Myocyte (in vitro differentiated cells): ENCODE results near the gene NRP1. TPM values are rescaled to one million over a fixed set of nuclear protein-coding genes. Genes with fewer than 3 reads are reported as not detected.

Experiments
- DNase-seq: peaks from one replicate; pipeline ENCODE4 v3.0.0-alpha.2; 2012; ENCODE audit warnings: low read depth
- total RNA-seq: library from RNA; depleted of rRNA; stranded (reverse); fragments of >200 nt; gene quantifications from 2 replicates; pipeline ENCODE4 v1.2.3, GENCODE V29; 2014

The NRP1 gene
- total RNA-seq, 1 donor from 2014 or later: 28.2 TPM

GRCh38 chr10:33216661-33217427 lies 117.6 kb downstream of the NRP1 start:
- peak; percentile 74 for DNase-seq

GRCh38 chr10:33215635-33216034 lies 118.8 kb downstream of the NRP1 start:
- no peak for DNase-seq

- DNase-seq: peak; percentile 56
Measured at GRCh38 chr10:33215154-33215553, 119.3 kb downstream of the NRP1 start.

GRCh38 chr10:33214174-33214573 lies 120.3 kb downstream of the NRP1 start:
- no peak for DNase-seq

GRCh38 chr10:33212061-33212748 lies 122.3 kb downstream of the NRP1 start:
- DNase-seq: no peak

GRCh38 chr10:33211106-33211878 lies 123.2 kb downstream of the NRP1 start:
- peak; percentile 81 for DNase-seq

- DNase-seq: no peak
Measured at GRCh38 chr10:33209802-33210201, 124.7 kb downstream of the NRP1 start.

- no peak for DNase-seq
Measured at GRCh38 chr10:33208166-33208565, 126.3 kb downstream of the NRP1 start.

- no peak for DNase-seq
Measured at GRCh38 chr10:33204031-33204430, 130.4 kb downstream of the NRP1 start.

GRCh38 chr10:33201971-33202370 lies 132.5 kb downstream of the NRP1 start:
- no peak for DNase-seq

- DNase-seq: no peak
Measured at GRCh38 chr10:33201056-33201780, 133.2 kb downstream of the NRP1 start.

- DNase-seq: no peak
Measured at GRCh38 chr10:33199731-33200232, 134.7 kb downstream of the NRP1 start.

GRCh38 chr10:33198610-33199009 lies 135.9 kb downstream of the NRP1 start:
- no peak for DNase-seq

GRCh38 chr10:33196710-33197491 lies 137.6 kb downstream of the NRP1 start:
- DNase-seq: no peak

- DNase-seq: no peak
Measured at GRCh38 chr10:33196377-33196706, 138.1 kb downstream of the NRP1 start.

GRCh38 chr10:33195608-33196376 lies 138.7 kb downstream of the NRP1 start:
- DNase-seq: no peak

- no peak for DNase-seq
Measured at GRCh38 chr10:33193701-33194521, 140.6 kb downstream of the NRP1 start.

GRCh38 chr10:33193057-33193700 lies 141.3 kb downstream of the NRP1 start:
- DNase-seq: peak; percentile 95
